HCT116 (cell line): ENCODE data around the gene DNMT3L. TPM values are rescaled to one million over a fixed set of nuclear protein-coding genes. Genes with fewer than 3 reads are reported as not detected.

Experiments
- ATAC-seq: fragments of 200-7000 bp; cut with Tn5 transposase; 2 replicates; pipeline ENCODE4 v1.9.1; 2020; ENCODE audit warnings: mild to moderate bottlenecking, moderate library complexity
- BruUV-seq: library from RNA; stranded (reverse); fragments of 400-500 nt; replicated peaks from 2 replicates; lab custom pipeline; 2021; lab: Mats Ljungman, UMichigan
- CTCF ChIA-PET: fragments of 300-600 bp; sonication (Branson Sonifier 250); formaldehyde crosslinking; loops from one replicate; lab custom pipeline; 2021; ENCODE audit warnings: antibody characterized with exemption; lab: Charles Lee
- POLR2A ChIA-PET: fragments of 300-600, 350-600 bp; sonication (Branson Sonifier 250); formaldehyde crosslinking; loops from one replicate; lab custom pipeline; 2021; ENCODE audit warnings: antibody characterized with exemption; lab: Charles Lee
- RAD21 ChIA-PET, 2 experiments: fragments of 300-600 bp; sonication (Branson Sonifier 250); formaldehyde crosslinking; loops; one replicate each; lab custom pipeline; 2023; ENCODE audit warnings: low total read pairs in 2 of 2; ENCODE audit not compliant: uncharacterized antibody in 2 of 2, unreplicated experiment in 2 of 2, low non-redundant PET in 1 of 2; lab: Charles Lee
- DNase-seq: peaks from one replicate; pipeline ENCODE4 v3.0.0-alpha.2; 2010; ENCODE audit warnings: low read depth, low spot score
- H2AFZ ChIP-seq: fragments of 200-600 bp; shearing (Covaris generic), sonication (generic); 2 replicates; pipeline ENCODE4 v1.6.1; 2017; ENCODE audit warnings: low read depth, mixed run types, mixed read lengths, antibody characterized with exemption, low read length; ENCODE audit not compliant: poor library complexity, severe bottlenecking
- H3K27ac ChIP-seq: 2 replicates; pipeline ENCODE4 v1.5.1; 2012; ENCODE audit warnings: low read depth, low read length
- H3K27me3 ChIP-seq: fragments of 200-600 bp; sonication (generic); 2 replicates; pipeline ENCODE4 v1.6.1; 2016; ENCODE audit warnings: mixed run types, low read length, mixed read lengths; ENCODE audit not compliant: insufficient read depth
- H3K36me3 ChIP-seq, 2 experiments: fragments of 200-500 bp in 1 of 2; fragments of 200-600 bp in 1 of 2; sonication (Bioruptor generic) in 1 of 2; sonication (generic) in 1 of 2; 2 replicates each; pipeline versions ENCODE4 v1.5.1 to v1.6.1; 2014 to 2016; ENCODE audit warnings: low read length in 2 of 2, inconsistent platforms in 1 of 2, mixed read lengths in 1 of 2, mixed run types in 1 of 2; ENCODE audit not compliant: insufficient read depth in 2 of 2, control insufficient read depth in 1 of 2
- H3K4me1 ChIP-seq, 2 experiments: fragments of 200-600 bp in 1 of 2; sonication (generic) in 1 of 2; 2 replicates each; pipeline versions ENCODE4 v1.5.1 to v1.6.1; 2012 to 2017; ENCODE audit warnings: low read length in 2 of 2, inconsistent platforms in 1 of 2, mild to moderate bottlenecking in 1 of 2, mixed read lengths in 1 of 2, mixed run types in 1 of 2, moderate library complexity in 1 of 2; ENCODE audit not compliant: insufficient read depth in 2 of 2, control insufficient read depth in 1 of 2
- H3K4me2 ChIP-seq: fragments of 200-600 bp; sonication (generic); 2 replicates; pipeline ENCODE4 v1.6.1; 2017; ENCODE audit warnings: mixed run types, low read length, mixed read lengths
- H3K4me3 ChIP-seq, 2 experiments: fragments of 200-600 bp in 1 of 2; sonication (generic) in 1 of 2; replicated peaks in 1 of 2; 2 replicates each; pipeline ENCODE4 v1.5.1; 2011 to 2016; ENCODE audit warnings: low read length in 2 of 2, control low read depth in 1 of 2, low read depth in 1 of 2, mild to moderate bottlenecking in 1 of 2, mixed read lengths in 1 of 2, mixed run types in 1 of 2
- H3K79me2 ChIP-seq: fragments of 200-600 bp; sonication (generic); 2 replicates; pipeline ENCODE4 v1.6.1; 2017; ENCODE audit warnings: mild to moderate bottlenecking, mixed run types, low read length, moderate library complexity, mixed read lengths; ENCODE audit not compliant: insufficient read depth
- H3K9ac ChIP-seq: fragments of 200-600 bp; sonication (generic); 2 replicates; pipeline ENCODE4 v1.6.1; 2016; ENCODE audit warnings: low read length, mixed read lengths
- H3K9me2 ChIP-seq: fragments of 200-600 bp; sonication (generic), shearing (Covaris generic); 2 replicates; pipeline ENCODE4 v1.6.1; 2017; ENCODE audit warnings: mixed run types, mild to moderate bottlenecking, moderate library complexity; ENCODE audit not compliant: insufficient read depth
- H3K9me3 ChIP-seq, 2 experiments: fragments of 200-500 bp in 1 of 2; fragments of 200-600 bp in 1 of 2; sonication (Bioruptor generic) in 1 of 2; sonication (generic) in 1 of 2; 2 replicates each; pipeline ENCODE4 v1.6.1; 2014 to 2017; ENCODE audit warnings: low read length in 2 of 2, mixed read lengths in 2 of 2, inconsistent platforms in 1 of 2, low read depth in 1 of 2, mild to moderate bottlenecking in 1 of 2, mixed run types in 1 of 2, moderate library complexity in 1 of 2; ENCODE audit not compliant: control insufficient read depth in 1 of 2, insufficient read depth in 1 of 2
- H4K20me1 ChIP-seq: fragments of 200-600 bp; sonication (generic), shearing (Covaris generic); 2 replicates; pipeline ENCODE4 v1.6.1; 2017; ENCODE audit warnings: mixed run types, mild to moderate bottlenecking, moderate library complexity; ENCODE audit not compliant: insufficient read depth
- CEBPB ChIP-seq: IDR thresholded peaks from 2 replicates; pipeline ENCODE4 v1.6.1; 2012; ENCODE audit warnings: low read depth
- RAD21 ChIP-seq: IDR thresholded peaks from 2 replicates; pipeline ENCODE4 v1.6.1; 2012; ENCODE audit warnings: low read depth, mild to moderate bottlenecking
- ZNF274 ChIP-seq: fragments of 200-500 bp; sonication (Bioruptor generic); IDR thresholded peaks from 2 replicates; pipeline ENCODE4 v1.6.1; 2014; ENCODE audit warnings: mild to moderate bottlenecking, low read depth, low read length, inconsistent platforms
- intact Hi-C: fragments of 100-400 bp; cut with micrococcal nuclease; formaldehyde crosslinking; loops from 2 replicates; pipeline ENCODE4 v1.10.0; 2022
- total RNA-seq: library from RNA; stranded (reverse); gene quantifications from one replicate; pipeline ENCODE4 v1.2.1, GENCODE V29; 2021; ENCODE audit not compliant: unreplicated experiment
- TF ChIP-seq, protein P1 (sequence below): IDR thresholded peaks from 2 replicates; pipeline ENCODE4 v1.6.1; 2012

The DNMT3L gene
- total RNA-seq, 1 experiment from 2014 or later, result not detected

DNA sequence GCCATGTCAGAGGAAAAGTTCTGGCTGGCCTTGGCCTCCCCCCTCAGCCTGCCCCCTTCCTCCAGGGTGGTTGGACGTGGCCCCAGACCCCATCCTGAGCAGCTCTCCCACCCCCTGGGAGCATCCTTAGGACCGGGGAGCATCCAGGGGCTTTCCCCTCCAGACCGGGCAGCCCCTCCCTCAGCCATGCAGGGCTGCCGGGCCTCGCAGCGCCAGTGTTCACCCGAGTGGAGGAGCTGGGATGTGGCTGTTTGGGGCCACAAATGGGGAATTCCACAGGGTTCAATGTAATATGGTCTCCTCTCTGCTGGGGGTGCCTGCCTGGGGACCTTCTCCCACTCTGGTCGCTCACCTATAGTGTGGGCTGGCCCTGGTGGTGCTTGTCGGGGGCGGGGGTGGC lies 33.9 kb upstream of the DNMT3L start:
- H3K4me2 ChIP-seq, result no peak overlapping the region

DNA sequence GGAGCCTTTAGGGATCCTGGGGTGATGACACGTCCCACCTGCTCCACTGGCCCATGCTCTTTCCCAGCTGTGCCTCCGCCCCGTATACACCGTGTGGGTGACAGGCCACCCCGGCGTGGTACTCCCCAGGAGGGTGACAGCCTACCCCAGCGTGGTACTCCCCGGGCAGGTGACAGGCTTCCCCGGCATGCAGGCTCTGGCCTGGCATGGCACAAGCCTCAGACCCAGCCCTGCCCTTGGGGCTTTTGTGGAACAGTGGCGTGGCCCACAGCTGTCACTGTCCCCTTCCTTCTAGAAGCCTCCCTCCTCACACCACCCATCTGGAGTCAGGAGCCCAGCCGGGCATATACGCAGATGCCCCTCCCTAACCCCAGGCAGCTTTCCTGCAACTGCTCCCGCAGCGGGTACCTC lies 33.5 kb upstream of the DNMT3L start:
- intact Hi-C loops, result no loop called here
- peaks cover 5 to 27% of the 10 kb centered on the region in 2 experiments for H3K4me1 ChIP-seq
- H3K79me2 ChIP-seq, result no peaks in the 10 kb centered on the region
- no peaks in the 10 kb centered on the region for H3K9me2 ChIP-seq
- H3K9ac ChIP-seq, result no peak overlapping the region
- no peak overlapping the region for H3K4me3 ChIP-seq
- ChIA-PET POLR2A (no interaction called here), CTCF (no interaction called here), RAD21 (no interaction called here)
- H3K9me3 ChIP-seq, result no peaks in the 10 kb centered on the region
- no peaks in the 10 kb centered on the region for H4K20me1 ChIP-seq
- H2AFZ ChIP-seq, result no peak overlapping the region
- DNase-seq (no peak), ATAC-seq (no peak)
- no peaks in the 10 kb centered on the region for H3K36me3 ChIP-seq
- TF ChIP-seq ZNF274 (no peak), CEBPB (no peak)
- TF ChIP-seq, protein P1, sequence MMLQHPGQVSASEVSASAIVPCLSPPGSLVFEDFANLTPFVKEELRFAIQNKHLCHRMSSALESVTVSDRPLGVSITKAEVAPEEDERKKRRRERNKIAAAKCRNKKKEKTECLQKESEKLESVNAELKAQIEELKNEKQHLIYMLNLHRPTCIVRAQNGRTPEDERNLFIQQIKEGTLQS, result no peak
- H3K4me2 ChIP-seq, result no peak overlapping the region
- BruUV-seq, result no TSS peak
- no peaks in the 10 kb centered on the region for H3K27me3 ChIP-seq
- no peak overlapping the region for H3K27ac ChIP-seq

More for the DNA sequence above, 33.9 kb upstream of the DNMT3L start:
- no peaks in the 10 kb centered on the region for H3K9me3 ChIP-seq
- peaks cover 2% of the 10 kb centered on the region for H3K79me2 ChIP-seq
- no peak for DNase-seq
- H3K9ac ChIP-seq, result no peak overlapping the region
- intact Hi-C loops, result no loop called here
- H3K4me3 ChIP-seq, result no peak overlapping the region
- peaks cover 5 to 27% of the 10 kb centered on the region in 2 experiments for H3K4me1 ChIP-seq
- ChIA-PET POLR2A (no interaction called here), RAD21 (no interaction called here), CTCF (no interaction called here)
- no peak overlapping the region for H2AFZ ChIP-seq
- no peaks in the 10 kb centered on the region for H4K20me1 ChIP-seq
- TF ChIP-seq RAD21, result no peak
- no peak for ATAC-seq
- H3K27me3 ChIP-seq, result no peaks in the 10 kb centered on the region
- no peaks in the 10 kb centered on the region for H3K36me3 ChIP-seq
- no peaks in the 10 kb centered on the region for H3K9me2 ChIP-seq
- no TSS peak for BruUV-seq
- H3K27ac ChIP-seq, result no peak overlapping the region
